Mesendoderm (in vitro differentiated cells): ENCODE results near the gene ARFGAP3.

Source experiments
- DNase-seq: peaks from one replicate; pipeline ENCODE4 v3.0.0; 2013
- H2AK5ac ChIP-seq: 2 replicates; pipeline ENCODE4 v1.6.1; 2013; ENCODE audit warnings: low read length, inconsistent platforms
- H2BK120ac ChIP-seq: 2 replicates; pipeline ENCODE4 v1.6.1; 2013; ENCODE audit warnings: low read depth, mild to moderate bottlenecking, low read length, moderate library complexity, mixed read lengths
- H2BK15ac ChIP-seq: replicated peaks from 2 replicates; pipeline ENCODE4 v1.6.1; 2013; ENCODE audit warnings: low read depth, mild to moderate bottlenecking, moderate library complexity
- H2BK5ac ChIP-seq: 2 replicates; pipeline ENCODE4 v1.6.1; 2013; ENCODE audit warnings: low read length, inconsistent platforms
- H3K18ac ChIP-seq: 2 replicates; pipeline ENCODE4 v1.6.1; 2013; ENCODE audit warnings: mild to moderate bottlenecking, low read length, mixed read lengths
- H3K23ac ChIP-seq: one replicate; pipeline ENCODE4 v1.6.1; 2013; ENCODE audit warnings: low read length
- H3K27ac ChIP-seq: 2 replicates; pipeline ENCODE4 v1.5.1; 2013; ENCODE audit warnings: low read depth, mild to moderate bottlenecking, inconsistent platforms, low read length, moderate library complexity
- H3K27me3 ChIP-seq: 2 replicates; pipeline ENCODE4 v1.6.1; 2013; ENCODE audit warnings: low read length, control low read depth, mild to moderate bottlenecking, inconsistent platforms; ENCODE audit not compliant: insufficient read depth, poor library complexity
- H3K36me3 ChIP-seq: 2 replicates; pipeline ENCODE4 v1.6.1; 2013; ENCODE audit warnings: low read length, inconsistent platforms; ENCODE audit not compliant: control insufficient read depth, insufficient read depth
- H3K4ac ChIP-seq: one replicate; pipeline ENCODE4 v1.6.1; 2013; ENCODE audit warnings: low read depth, mild to moderate bottlenecking, low read length, moderate library complexity
- H3K4me1 ChIP-seq: 2 replicates; pipeline ENCODE4 v1.6.1; 2013; ENCODE audit warnings: low read depth, low read length, inconsistent platforms; ENCODE audit not compliant: control insufficient read depth
- H3K4me2 ChIP-seq: 2 replicates; pipeline ENCODE4 v1.6.1; 2013; ENCODE audit warnings: low read length
- H3K4me3 ChIP-seq: 2 replicates; pipeline ENCODE4 v1.5.1; 2013; ENCODE audit warnings: mild to moderate bottlenecking, low read length
- H3K56ac ChIP-seq: one replicate; pipeline ENCODE4 v1.6.1; 2013; ENCODE audit warnings: low read length
- H3K79me1 ChIP-seq: 2 replicates; pipeline ENCODE4 v1.6.1; 2013; ENCODE audit warnings: low read length, inconsistent platforms
- H3K79me2 ChIP-seq: 2 replicates; pipeline ENCODE4 v1.6.1; 2013; ENCODE audit warnings: mild to moderate bottlenecking, low read length; ENCODE audit not compliant: control insufficient read depth, insufficient read depth
- H3K9ac ChIP-seq: 2 replicates; pipeline ENCODE4 v1.6.1; 2013; ENCODE audit warnings: low read length, inconsistent platforms
- H4K5ac ChIP-seq: one replicate; pipeline ENCODE4 v1.6.1; 2013; ENCODE audit warnings: low read length
- H4K8ac ChIP-seq: one replicate; pipeline ENCODE4 v1.6.1; 2013; ENCODE audit warnings: low read depth, mild to moderate bottlenecking, control low read depth, low read length, moderate library complexity
- WGBS: extraction: QIAGEN DNeasy Blood & Tissue Kit; methylation state at CpG from one replicate; pipeline ENCODE4 v1.1.7; 2013; ENCODE audit warnings: low lambda C conversion rate, missing lambda C conversion rate; ENCODE audit not compliant: insufficient coverage; ENCODE audit errors: extremely low coverage; 5-methylcytosine and 5-hydroxymethylcytosine counted together

The ARFGAP3 gene

DNA sequence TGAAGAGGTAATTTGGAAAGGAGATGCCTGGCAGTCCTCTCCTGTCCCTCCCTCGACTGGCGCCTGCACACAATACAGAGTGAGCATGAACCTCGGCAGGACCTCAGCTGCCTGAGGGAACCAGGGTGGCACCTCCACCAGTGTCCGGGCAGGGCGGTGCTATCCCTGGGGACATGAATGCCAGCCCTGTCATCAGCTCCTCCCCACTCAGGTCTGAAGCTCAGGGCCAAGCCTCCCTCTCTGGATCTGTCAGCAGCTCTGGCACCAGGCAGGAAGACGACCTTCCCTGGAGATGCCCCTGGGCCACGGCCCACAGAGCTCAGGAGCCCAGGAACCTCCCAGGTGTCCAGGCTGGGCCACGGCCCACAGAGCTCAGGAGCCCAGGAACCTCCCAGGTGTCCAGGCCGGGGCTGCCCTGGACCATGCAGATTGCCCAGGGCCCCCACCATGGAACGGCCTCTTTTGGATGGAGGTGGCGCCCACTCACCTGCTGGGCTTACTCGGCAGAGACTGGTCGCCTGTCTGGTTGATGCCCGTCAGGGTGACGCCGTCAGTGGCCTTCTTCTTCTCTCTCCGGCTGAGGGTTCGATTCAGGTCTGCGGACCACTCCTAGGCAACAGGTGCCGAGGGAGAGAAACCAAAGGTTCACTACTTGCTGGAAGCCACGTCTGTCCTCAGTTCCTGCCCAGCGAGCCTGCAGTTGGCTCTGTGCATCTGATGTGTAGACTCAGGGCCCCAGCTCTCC, 21.7 kb upstream of the ARFGAP3 start:
- no peak for DNase-seq
- Histone ChIP-seq H3K18ac (no peak overlapping the region), H2AK5ac (no peak overlapping the region), H3K9ac (no peak overlapping the region), H3K79me1 (no peaks in the 10 kb centered on the region), H2BK15ac (no peak overlapping the region), H2BK5ac (no peak overlapping the region), H3K23ac (no peak overlapping the region), H3K27me3 (no peaks in the 10 kb centered on the region), H4K5ac (no peak overlapping the region), H3K4me1 (no peaks in the 10 kb centered on the region), H3K4me2 (no peak overlapping the region), H3K4me3 (no peak overlapping the region), H4K8ac (no peak overlapping the region), H3K27ac (no peak overlapping the region), H2BK120ac (no peak overlapping the region), H3K79me2 (no peaks in the 10 kb centered on the region), H3K36me3 (peaks cover 13% of the 10 kb centered on the region), H3K4ac (no peak overlapping the region), H3K56ac (no peak overlapping the region)
- WGBS: no CpG with 5 or more reads among the region's 22 CpGs

DNA sequence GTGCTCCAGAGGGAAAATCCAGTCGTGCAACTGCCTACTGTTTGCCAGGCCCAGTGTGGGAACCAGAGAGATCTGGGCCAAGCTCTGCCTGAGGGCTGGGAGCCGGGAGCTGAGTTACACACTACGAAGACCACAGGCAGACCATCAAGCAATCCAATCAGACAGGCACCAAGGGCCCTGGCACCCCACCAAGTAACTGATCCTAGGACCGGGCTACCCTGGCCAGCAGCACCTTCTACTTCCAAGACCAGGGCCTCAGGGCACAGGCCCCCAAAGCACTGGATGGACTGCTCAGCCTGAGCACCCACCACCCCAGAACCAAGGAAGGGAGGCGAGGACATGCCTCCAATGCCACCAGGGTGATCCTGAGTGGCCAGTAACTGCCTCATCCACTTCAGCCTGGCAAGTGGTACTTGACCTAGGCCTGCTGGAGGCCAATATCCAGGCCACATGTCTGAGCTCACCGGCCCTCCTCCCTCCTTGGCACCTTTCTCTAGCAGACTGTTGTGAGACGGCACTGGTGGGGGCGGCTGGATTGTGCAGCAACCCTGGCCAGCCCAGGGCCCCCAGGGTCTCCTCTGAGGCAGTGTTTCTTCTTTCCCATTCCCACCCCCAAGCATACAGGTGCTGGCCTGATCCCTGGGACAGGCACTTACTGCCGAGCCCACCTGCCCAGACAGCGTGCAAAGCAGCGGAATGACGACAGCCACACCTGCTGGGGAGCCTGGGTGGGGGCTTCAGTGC, 20.7 kb upstream of the ARFGAP3 start:
- Histone ChIP-seq H3K79me1 (no peaks in the 10 kb centered on the region), H3K4me1 (no peaks in the 10 kb centered on the region), H4K8ac (no peak overlapping the region), H3K4me3 (no peak overlapping the region), H3K27ac (no peak overlapping the region), H3K27me3 (no peaks in the 10 kb centered on the region), H2BK120ac (no peak overlapping the region), H3K18ac (no peak overlapping the region), H3K79me2 (no peaks in the 10 kb centered on the region), H2BK15ac (no peak overlapping the region), H3K4ac (no peak overlapping the region), H2AK5ac (no peak overlapping the region), H4K5ac (no peak overlapping the region), H2BK5ac (no peak overlapping the region), H3K23ac (no peak overlapping the region), H3K4me2 (no peak overlapping the region), H3K56ac (no peak overlapping the region), H3K36me3 (peaks cover 8% of the 10 kb centered on the region), H3K9ac (no peak overlapping the region)
- no CpG with 5 or more reads among the region's 12 CpGs for WGBS
- no peak for DNase-seq

DNA sequence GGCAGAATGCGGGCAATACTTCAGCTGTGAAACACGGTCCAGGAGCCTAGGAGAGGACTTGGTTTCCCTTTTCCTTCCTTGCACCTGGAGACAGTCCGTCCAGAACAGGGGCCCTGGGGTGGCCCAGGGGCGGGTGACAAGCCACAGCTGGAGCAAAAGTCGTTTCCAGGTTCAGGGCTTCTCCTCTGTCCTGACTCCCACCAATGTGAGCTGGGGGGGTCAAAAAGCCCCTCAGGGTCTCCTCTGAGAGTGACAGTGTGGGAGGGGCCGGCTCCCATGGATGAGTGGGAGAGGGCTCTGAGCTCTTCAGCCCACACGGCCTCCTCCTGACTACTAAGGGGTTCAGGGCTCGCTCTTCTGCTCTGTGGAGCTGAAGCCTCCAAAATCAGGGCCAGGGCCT, 20.1 kb upstream of the ARFGAP3 start:
- Histone ChIP-seq H2BK5ac (no peak overlapping the region), H3K18ac (no peak overlapping the region), H4K5ac (no peak overlapping the region), H2BK15ac (no peak overlapping the region), H3K79me2 (no peaks in the 10 kb centered on the region), H3K4me3 (no peak overlapping the region), H3K36me3 (peaks cover 9% of the 10 kb centered on the region), H3K4ac (no peak overlapping the region), H3K27me3 (no peaks in the 10 kb centered on the region), H3K4me2 (no peak overlapping the region), H2BK120ac (no peak overlapping the region), H3K4me1 (no peaks in the 10 kb centered on the region), H2AK5ac (no peak overlapping the region), H3K23ac (no peak overlapping the region), H3K9ac (no peak overlapping the region), H3K27ac (no peak overlapping the region), H3K79me1 (no peaks in the 10 kb centered on the region), H4K8ac (no peak overlapping the region), H3K56ac (no peak overlapping the region)
- no CpG with 5 or more reads among the region's 8 CpGs for WGBS
- DNase-seq: no peak

DNA sequence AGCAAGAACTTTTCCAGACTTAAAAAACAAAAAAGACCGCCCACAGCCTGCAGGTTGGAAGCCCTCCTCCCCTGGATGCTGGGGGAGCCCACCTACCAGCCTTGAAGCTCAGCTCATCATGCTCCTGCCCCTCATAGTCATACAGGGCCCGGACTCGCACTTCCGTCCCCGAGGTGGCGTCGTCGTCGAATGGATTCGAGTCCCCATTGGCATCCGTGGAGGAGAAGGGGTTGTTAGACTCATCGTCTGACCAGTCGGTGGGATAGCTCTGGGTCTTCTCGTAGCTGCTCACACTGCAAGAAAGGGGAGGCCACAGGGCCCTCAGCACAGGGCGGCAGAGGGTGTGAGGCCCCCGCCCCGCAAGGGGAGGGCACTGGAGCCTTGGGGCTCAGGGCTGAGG, 19.0 kb upstream of the ARFGAP3 start:
- no peaks in the 10 kb centered on the region for H3K79me2 ChIP-seq
- DNase-seq: no peak
- peaks cover 10% of the 10 kb centered on the region for H3K36me3 ChIP-seq
- H3K9ac ChIP-seq: no peak overlapping the region
- H4K8ac ChIP-seq: no peak overlapping the region
- H2BK120ac ChIP-seq: no peak overlapping the region
- H2AK5ac ChIP-seq: no peak overlapping the region
- H3K4me2 ChIP-seq: no peak overlapping the region
- no peaks in the 10 kb centered on the region for H3K79me1 ChIP-seq
- no peak overlapping the region for H3K56ac ChIP-seq
- no CpG with 5 or more reads among the region's 17 CpGs for WGBS
- H3K4ac ChIP-seq: no peak overlapping the region
- no peaks in the 10 kb centered on the region for H3K4me1 ChIP-seq
- no peak overlapping the region for H4K5ac ChIP-seq
- no peaks in the 10 kb centered on the region for H3K27me3 ChIP-seq
- no peak overlapping the region for H3K27ac ChIP-seq
- H2BK15ac ChIP-seq: no peak overlapping the region
- no peak overlapping the region for H3K18ac ChIP-seq
- H3K23ac ChIP-seq: no peak overlapping the region
- no peak overlapping the region for H2BK5ac ChIP-seq
- H3K4me3 ChIP-seq: no peak overlapping the region

DNA sequence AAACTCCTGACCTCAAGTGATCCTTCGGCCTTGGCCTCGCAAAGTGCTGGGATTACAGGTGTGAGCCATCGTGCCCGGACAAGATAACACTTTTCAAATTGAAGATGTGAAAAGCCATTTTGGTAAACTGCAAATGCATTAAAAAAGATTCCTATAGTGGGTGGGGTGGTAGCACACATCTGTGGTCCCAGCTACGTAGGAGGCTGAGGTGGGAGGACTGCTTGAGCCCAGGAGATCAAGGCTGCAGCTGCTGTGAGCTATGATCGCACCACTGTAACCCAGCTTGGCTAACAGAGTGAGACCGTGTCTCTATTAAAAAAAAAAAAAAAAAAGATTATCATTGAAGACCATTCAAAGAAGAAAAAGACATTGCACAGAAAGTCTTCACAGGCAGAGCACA, 16.9 kb upstream of the ARFGAP3 start:
- no CpG with 5 or more reads among the region's 7 CpGs for WGBS
- H3K36me3 ChIP-seq: peaks cover 10% of the 10 kb centered on the region
- no peak overlapping the region for H2AK5ac ChIP-seq

More for the DNA sequence above, 16.9 kb upstream of the ARFGAP3 start:
- Histone ChIP-seq H4K5ac (no peak overlapping the region), H2BK15ac (no peak overlapping the region), H3K4me3 (no peak overlapping the region), H3K9ac (no peak overlapping the region), H3K27me3 (no peaks in the 10 kb centered on the region), H2BK120ac (no peak overlapping the region), H3K4me2 (no peak overlapping the region), H3K4ac (no peak overlapping the region), H4K8ac (no peak overlapping the region), H3K79me2 (no peaks in the 10 kb centered on the region), H3K79me1 (no peaks in the 10 kb centered on the region), H3K4me1 (no peaks in the 10 kb centered on the region), H2BK5ac (no peak overlapping the region), H3K27ac (no peak overlapping the region), H3K18ac (no peak overlapping the region), H3K23ac (no peak overlapping the region), H3K56ac (no peak overlapping the region)
- no peak for DNase-seq
